AG08396 (cell line): ENCODE results near the gene PLCB2.

ENCODE experiments used
- DNase-seq: peaks from one replicate; pipeline ENCODE4 v3.0.0; 2012; ENCODE audit warnings: low spot score, mixed read lengths

PLCB2 gene

GRCh38 chr15:40285151-40285550 is 22.6 kb downstream of the PLCB2 start:
- DNase-seq = no peak

- DNase-seq = no peak
Measured at GRCh38 chr15:40283615-40284300, 24.0 kb downstream of the PLCB2 start.

- peak; percentile 50 for DNase-seq
Measured at GRCh38 chr15:40282869-40283614, 24.7 kb downstream of the PLCB2 start, which contains the start of gene ANKRD63. Gene ANKRD63 (minus strand): TSS chr15:40283064. CDS start chr15:40282586, 478 bp downstream.

GRCh38 chr15:40282147-40282868 is 25.4 kb downstream of the PLCB2 start:
- DNase-seq = peak; percentile 58

GRCh38 chr15:40281801-40282146 is 26.0 kb downstream of the PLCB2 start:
- DNase-seq = no peak

GRCh38 chr15:40281057-40281800 is 26.5 kb downstream of the PLCB2 start:
- DNase-seq = no peak

GRCh38 chr15:40280260-40281056 is 27.3 kb downstream of the PLCB2 start:
- no peak for DNase-seq

- peak; percentile 90 for DNase-seq
Measured at GRCh38 chr15:40279437-40280141, 28.1 kb downstream of the PLCB2 start.

- no peak for DNase-seq
Measured at GRCh38 chr15:40278026-40278425, 29.7 kb downstream of the PLCB2 start.

- DNase-seq = no peak
Measured at GRCh38 chr15:40277471-40277870, 30.3 kb downstream of the PLCB2 start.

- no peak for DNase-seq
Measured at GRCh38 chr15:40276927-40277326, 30.8 kb downstream of the PLCB2 start.

- no peak for DNase-seq
Measured at GRCh38 chr15:40275954-40276353, 31.8 kb downstream of the PLCB2 start.

- DNase-seq = no peak
Measured at GRCh38 chr15:40275523-40275922, 32.2 kb downstream of the PLCB2 start.

- DNase-seq = peak; percentile 85
Measured at GRCh38 chr15:40274350-40275274, 33.1 kb downstream of the PLCB2 start.

GRCh38 chr15:40273428-40273827 is 34.3 kb downstream of the PLCB2 start:
- DNase-seq = no peak

GRCh38 chr15:40272485-40273056 is 35.2 kb downstream of the PLCB2 start:
- no peak for DNase-seq

GRCh38 chr15:40271685-40272484 is 35.9 kb downstream of the PLCB2 start:
- no peak for DNase-seq

- DNase-seq = no peak
Measured at GRCh38 chr15:40270246-40270995, 37.3 kb downstream of the PLCB2 start.
